ENCODE measurements around the gene POMT2.

Gene POMT2

DNA sequence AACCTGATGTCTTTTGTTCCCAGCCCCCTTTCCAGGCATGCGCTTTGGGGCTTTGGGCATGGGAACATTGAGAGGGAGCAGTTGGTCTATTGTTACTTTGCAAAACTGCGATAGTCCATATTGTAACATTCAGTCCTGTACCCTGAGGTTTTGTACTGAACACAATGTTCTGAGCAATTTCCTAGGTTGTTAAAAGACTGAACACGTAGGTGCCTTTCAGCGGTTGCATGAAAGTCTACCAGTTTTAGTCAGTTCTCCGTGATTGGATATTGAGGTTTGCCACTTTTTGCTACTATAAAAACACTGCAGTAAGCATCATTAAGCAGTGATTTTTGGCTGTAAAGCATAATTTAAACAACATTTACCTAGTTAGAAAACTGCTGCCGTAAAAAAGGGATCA, 69.8 kb downstream of the POMT2 start:
- DNase-seq (no peak), ATAC-seq (no peak)
- Mint-ChIP-seq H3K9me3 (no peaks in the 10 kb centered on the region), H3K4me1 (no peaks in the 10 kb centered on the region), H3K4me3 (no peak overlapping the region), H3K27me3 (peaks cover 5% of the 10 kb centered on the region), H3K27ac (peak overlapping the region in 1 of 2 donors; percentile 43)

DNA sequence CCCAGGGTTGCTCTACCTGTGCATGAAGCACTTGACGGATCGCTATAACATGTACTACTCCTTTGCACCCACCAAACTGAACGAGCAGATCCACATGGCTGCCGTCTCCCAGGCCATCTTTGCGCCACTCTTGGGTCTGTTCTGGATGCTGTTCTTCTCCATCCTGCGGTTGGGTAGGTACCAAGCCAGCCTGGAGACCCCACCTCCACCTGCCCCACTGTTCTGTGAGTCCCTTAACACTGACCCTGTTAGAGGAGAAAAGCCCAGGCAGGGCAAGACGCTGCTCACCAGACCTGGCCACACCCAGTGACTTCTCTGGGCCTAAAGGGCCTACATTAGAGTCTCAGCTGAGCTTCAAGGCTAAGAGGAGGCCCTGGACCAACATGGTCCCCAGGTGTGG, 71.4 kb downstream of the POMT2 start:
- no peak for ATAC-seq
- Mint-ChIP-seq H3K4me1 (no peaks in the 10 kb centered on the region), H3K4me3 (no peak overlapping the region), H3K27ac (no peak overlapping the region), H3K9me3 (no peaks in the 10 kb centered on the region), H3K27me3 (peaks cover 5% of the 10 kb centered on the region)
- DNase-seq, result no peak

DNA sequence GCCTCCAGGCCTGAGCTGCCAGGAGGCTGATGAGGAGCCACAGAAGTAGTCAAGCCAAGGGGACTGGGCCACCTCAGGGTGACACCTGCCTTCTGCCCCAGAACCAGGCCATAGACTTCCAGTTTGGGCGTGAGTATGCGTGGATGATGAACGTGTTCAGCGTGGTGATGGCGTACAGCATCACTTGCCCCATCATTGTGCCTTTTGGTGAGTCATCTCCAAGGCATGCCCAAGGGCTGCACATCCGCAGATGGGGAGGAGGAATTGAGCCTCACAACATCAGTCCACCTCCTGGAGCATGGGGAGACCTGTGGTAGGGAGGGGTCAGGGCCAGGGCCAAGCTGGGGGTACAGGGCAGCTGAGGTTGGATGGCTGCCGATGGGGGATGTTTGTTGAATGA, 72.0 kb downstream of the POMT2 start:
- Mint-ChIP-seq H3K4me1 (no peaks in the 10 kb centered on the region), H3K27ac (no peak overlapping the region), H3K9me3 (no peaks in the 10 kb centered on the region), H3K27me3 (peaks cover 5% of the 10 kb centered on the region), H3K4me3 (no peak overlapping the region)
- ATAC-seq (no peak), DNase-seq (no peak)

GRCh38 chr14:77246784-77247183, 73.9 kb downstream of the POMT2 start:
- H3K27ac Mint-ChIP-seq, result no peak overlapping the region
- no peak for ATAC-seq
- no peaks in the 10 kb centered on the region for H3K4me1 Mint-ChIP-seq
- peaks cover 10% of the 10 kb centered on the region for H3K27me3 Mint-ChIP-seq
- H3K4me3 Mint-ChIP-seq, result no peak overlapping the region
- no peak for DNase-seq
- H3K9me3 Mint-ChIP-seq, result no peaks in the 10 kb centered on the region

GRCh38 chr14:77245820-77246219, 74.9 kb downstream of the POMT2 start:
- Mint-ChIP-seq H3K27me3 (peaks cover 10% of the 10 kb centered on the region), H3K4me3 (no peak overlapping the region), H3K4me1 (no peaks in the 10 kb centered on the region), H3K27ac (no peak overlapping the region), H3K9me3 (no peaks in the 10 kb centered on the region)
- ATAC-seq, result no peak
- DNase-seq, result no peak

GRCh38 chr14:77243853-77244252, 76.8 kb downstream of the POMT2 start:
- no peak overlapping the region for H3K27ac Mint-ChIP-seq
- no peak overlapping the region for H3K4me3 Mint-ChIP-seq
- ATAC-seq (no peak), DNase-seq (no peak)
- H3K27me3 Mint-ChIP-seq, result peaks cover 10% of the 10 kb centered on the region
- H3K4me1 Mint-ChIP-seq, result no peaks in the 10 kb centered on the region
- H3K9me3 Mint-ChIP-seq, result no peaks in the 10 kb centered on the region

GRCh38 chr14:77242752-77243151, 77.9 kb downstream of the POMT2 start:
- H3K4me3 Mint-ChIP-seq, result no peak overlapping the region
- H3K4me1 Mint-ChIP-seq, result no peaks in the 10 kb centered on the region
- no peak overlapping the region for H3K27ac Mint-ChIP-seq
- peaks cover 10% of the 10 kb centered on the region for H3K27me3 Mint-ChIP-seq
- no peak for DNase-seq
- no peaks in the 10 kb centered on the region for H3K9me3 Mint-ChIP-seq
- no peak for ATAC-seq

- H3K4me1 Mint-ChIP-seq, result no peaks in the 10 kb centered on the region
- no peak overlapping the region for H3K27ac Mint-ChIP-seq
- ATAC-seq (no peak), DNase-seq (no peak)
- peaks cover 10% of the 10 kb centered on the region for H3K27me3 Mint-ChIP-seq
- H3K4me3 Mint-ChIP-seq, result no peak overlapping the region
- no peaks in the 10 kb centered on the region for H3K9me3 Mint-ChIP-seq
These were observed 78.7 kb downstream of the POMT2 start for GRCh38 chr14:77241955-77242354.

GRCh38 chr14:77240336-77240915, 80.3 kb downstream of the POMT2 start:
- H3K4me1 Mint-ChIP-seq, result no peaks in the 10 kb centered on the region
- no peak overlapping the region for H3K4me3 Mint-ChIP-seq
- H3K27ac Mint-ChIP-seq, result no peak overlapping the region
- ATAC-seq (no peak), DNase-seq (no peak)
- H3K9me3 Mint-ChIP-seq, result no peaks in the 10 kb centered on the region
- peaks cover 10% of the 10 kb centered on the region for H3K27me3 Mint-ChIP-seq

- ATAC-seq (no peak), DNase-seq (no peak)
- Mint-ChIP-seq H3K4me1 (no peaks in the 10 kb centered on the region), H3K9me3 (no peaks in the 10 kb centered on the region), H3K27ac (peak overlapping the region in 1 of 2 donors; percentile 59), H3K27me3 (peaks cover 10% of the 10 kb centered on the region), H3K4me3 (no peak overlapping the region)
These were observed 81.3 kb downstream of the POMT2 start for GRCh38 chr14:77239412-77239811.

DNA sequence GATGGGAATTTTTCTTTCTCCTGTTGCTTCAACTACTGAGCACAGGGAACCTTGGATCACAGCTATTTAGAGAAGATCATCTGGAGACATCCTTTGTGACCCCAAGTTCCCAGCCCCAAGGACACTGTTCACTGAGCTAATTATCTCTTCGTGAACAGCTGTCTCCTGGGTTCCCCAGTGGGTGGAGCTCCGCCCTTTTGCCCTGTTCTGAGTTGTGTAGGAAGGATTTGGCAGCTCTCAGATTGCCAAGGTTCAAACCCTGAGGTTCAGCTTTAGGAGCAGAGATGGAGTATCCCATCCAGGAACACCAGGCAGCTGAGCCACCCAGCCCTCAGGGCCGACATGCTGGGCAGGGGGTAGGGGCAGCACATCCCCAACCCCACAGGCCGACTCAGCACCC, 81.7 kb downstream of the POMT2 start:
- H3K27ac Mint-ChIP-seq, result no peak overlapping the region
- DNase-seq, result no peak
- no peak overlapping the region for H3K4me3 Mint-ChIP-seq
- no peaks in the 10 kb centered on the region for H3K4me1 Mint-ChIP-seq
- no peaks in the 10 kb centered on the region for H3K9me3 Mint-ChIP-seq
- H3K27me3 Mint-ChIP-seq, result peaks cover 10% of the 10 kb centered on the region
- no peak for ATAC-seq

- Mint-ChIP-seq H3K9me3 (no peaks in the 10 kb centered on the region), H3K27me3 (peaks cover 10% of the 10 kb centered on the region), H3K4me1 (no peaks in the 10 kb centered on the region), H3K27ac (no peak overlapping the region), H3K4me3 (no peak overlapping the region)
- ATAC-seq (no peak), DNase-seq (no peak)
These were observed 82.3 kb downstream of the POMT2 start for GRCh38 chr14:77238356-77238755.

DNA sequence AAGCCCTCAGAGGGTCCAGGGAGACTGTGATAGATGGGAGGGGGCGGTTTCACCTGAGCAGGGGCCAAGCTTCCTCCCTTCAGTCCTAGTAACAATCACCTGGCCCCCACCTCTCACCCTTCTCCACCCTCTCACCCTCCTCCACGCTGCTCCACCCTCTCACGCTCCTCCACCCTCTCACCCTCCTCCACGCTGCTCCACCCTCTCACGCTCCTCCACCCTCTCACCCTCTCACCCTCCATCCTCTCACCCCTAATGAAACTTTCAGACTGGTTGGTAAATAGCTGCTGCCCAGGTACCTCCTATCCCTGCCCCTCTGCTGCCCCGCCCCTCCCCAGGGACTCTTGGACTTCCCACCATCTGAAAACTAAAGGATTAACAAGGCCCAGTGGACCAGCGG, 83.9 kb downstream of the POMT2 start:
- Mint-ChIP-seq H3K9me3 (no peaks in the 10 kb centered on the region), H3K27me3 (no peaks in the 10 kb centered on the region), H3K27ac (no peak overlapping the region)

GRCh38 chr14:77231721-77232120, 89.0 kb downstream of the POMT2 start:
- DNase-seq, result no peak
- no peaks in the 10 kb centered on the region for H3K27me3 Mint-ChIP-seq
- no peaks in the 10 kb centered on the region for H3K9me3 Mint-ChIP-seq
- no peak for ATAC-seq
- no peaks in the 10 kb centered on the region for H3K4me1 Mint-ChIP-seq
- H3K27ac Mint-ChIP-seq, result no peak overlapping the region
- H3K4me3 Mint-ChIP-seq, result no peak overlapping the region

More for the DNA sequence above, 83.9 kb downstream of the POMT2 start:
- H3K4me3 Mint-ChIP-seq, result no peak overlapping the region
- H3K4me1 Mint-ChIP-seq, result no peaks in the 10 kb centered on the region
- ATAC-seq, result peak; percentile 34
- no peak for DNase-seq

DNA sequence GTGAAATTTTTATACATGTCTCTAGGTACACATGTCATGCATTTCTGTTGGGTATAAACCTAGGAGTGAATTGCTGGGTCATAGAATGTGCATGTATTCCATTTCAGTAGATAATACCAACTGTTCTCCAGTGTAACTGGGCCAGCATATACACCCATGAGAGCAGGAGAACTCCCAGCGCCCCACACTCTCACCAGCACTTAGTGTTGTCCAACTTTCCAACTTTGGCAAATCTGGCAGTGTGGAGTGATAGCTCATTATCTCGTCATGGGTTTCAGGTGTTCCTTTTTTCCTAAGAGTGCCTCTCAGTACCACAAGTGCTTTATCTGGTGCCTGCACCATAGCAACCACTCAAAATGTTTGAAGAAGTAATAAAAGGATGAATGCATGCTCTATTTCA, 89.8 kb downstream of the POMT2 start:
- Mint-ChIP-seq H3K27ac (no peak overlapping the region), H3K4me3 (no peak overlapping the region), H3K9me3 (no peaks in the 10 kb centered on the region), H3K27me3 (no peaks in the 10 kb centered on the region), H3K4me1 (no peaks in the 10 kb centered on the region)
- no peak for ATAC-seq
- DNase-seq, result no peak

DNA sequence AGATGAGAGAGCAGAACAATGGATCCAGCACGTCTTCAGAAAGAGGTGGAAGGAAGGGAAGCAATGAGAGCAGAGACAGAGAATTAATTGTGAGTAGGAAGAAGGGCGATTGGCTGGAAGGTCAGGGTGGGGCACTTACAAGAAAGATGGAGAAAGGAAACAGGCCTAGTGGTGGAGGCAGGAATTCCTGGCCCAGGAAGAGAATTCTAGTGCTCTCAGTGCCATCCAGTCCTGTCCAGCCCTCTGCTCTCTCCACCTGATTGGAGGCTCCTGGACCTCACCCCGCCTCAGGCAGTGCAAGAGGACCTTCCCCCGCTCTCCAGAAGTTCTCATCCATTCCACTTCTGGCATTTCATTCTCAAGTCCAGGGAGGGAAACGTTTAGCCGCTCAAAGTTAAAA, 92.6 kb downstream of the POMT2 start:
- Mint-ChIP-seq H3K9me3 (no peaks in the 10 kb centered on the region), H3K4me3 (no peak overlapping the region), H3K27me3 (no peaks in the 10 kb centered on the region), H3K4me1 (no peaks in the 10 kb centered on the region), H3K27ac (no peak overlapping the region)
- DNase-seq (no peak), ATAC-seq (no peak)

- H3K4me1 Mint-ChIP-seq, result no peaks in the 10 kb centered on the region
- ATAC-seq (no peak), DNase-seq (no peak)
- no peaks in the 10 kb centered on the region for H3K27me3 Mint-ChIP-seq
- no peak overlapping the region for H3K4me3 Mint-ChIP-seq
- no peaks in the 10 kb centered on the region for H3K9me3 Mint-ChIP-seq
- H3K27ac Mint-ChIP-seq, result peak overlapping the region in 1 of 2 donors; percentile 2
These were observed 94.7 kb downstream of the POMT2 start for GRCh38 chr14:77225892-77226557.

Measured in stimulated activated naive CD8-positive, alpha-beta T cell treated with anti-CD3 and anti-CD28 coated beads, Interleukin-15, amount 100 ng/mL, for 72 hours (primary cell).